Nephron (organoid): ENCODE measurements around the gene CPNE2.
A peak's percentile ranks its signal among the peaks of the same experiment; 100 is the strongest.

Experiments used
- H3K27ac Mint-ChIP-seq, 3 experiments: 2 replicates each; pipeline ENCODE4 v1.8.0; 2020; ENCODE audit warnings: mixed read lengths in 3 of 3, mild to moderate bottlenecking in 2 of 3, moderate library complexity in 1 of 3
- H3K27me3 Mint-ChIP-seq: 2 replicates; pipeline ENCODE4 v1.8.0; 2021; ENCODE audit warnings: low read depth, mild to moderate bottlenecking, moderate library complexity, mixed read lengths
- H3K36me3 Mint-ChIP-seq: 2 replicates; pipeline ENCODE4 v1.8.0; 2020; ENCODE audit warnings: low read depth, mixed read lengths
- H3K4me1 Mint-ChIP-seq: 2 replicates; pipeline ENCODE4 v1.8.0; 2020; ENCODE audit warnings: mixed read lengths
- H3K4me3 Mint-ChIP-seq, 3 experiments: 2 replicates each; pipeline ENCODE4 v1.8.0; 2020; ENCODE audit warnings: mild to moderate bottlenecking in 3 of 3, mixed read lengths in 3 of 3, moderate library complexity in 2 of 3
- H3K9me3 Mint-ChIP-seq: 2 replicates; pipeline ENCODE4 v1.8.0; 2020; ENCODE audit warnings: mixed read lengths
- TF ChIP-seq, protein P1 (sequence below), 3 experiments: fragments of 200-600 bp; sonication (generic); IDR thresholded peaks; one replicate each; pipeline ENCODE4 v1.5.0; 2021; ENCODE audit warnings: antibody characterized with exemption in 3 of 3; ENCODE audit not compliant: unreplicated experiment in 3 of 3

The CPNE2 gene

DNA sequence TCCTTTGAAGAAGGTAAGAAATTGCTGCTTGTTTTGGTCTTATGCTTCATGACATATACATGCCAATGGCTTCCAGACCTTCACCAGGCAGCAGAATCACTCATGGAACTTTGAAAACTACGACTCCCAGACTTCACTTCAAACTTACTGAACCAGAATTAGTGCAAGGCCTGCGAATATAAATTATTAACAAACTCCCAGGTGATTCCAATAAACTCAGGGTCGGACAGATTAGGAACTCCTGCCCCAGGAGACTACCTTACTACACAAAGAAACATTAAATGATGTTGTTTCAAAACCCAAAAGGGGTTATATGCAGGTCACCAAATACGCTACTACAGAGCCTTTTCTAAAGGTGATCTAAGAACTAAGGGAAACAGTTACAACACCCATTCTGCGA is 73.1 kb downstream of the CPNE2 start:
- TF ChIP-seq, protein P1, sequence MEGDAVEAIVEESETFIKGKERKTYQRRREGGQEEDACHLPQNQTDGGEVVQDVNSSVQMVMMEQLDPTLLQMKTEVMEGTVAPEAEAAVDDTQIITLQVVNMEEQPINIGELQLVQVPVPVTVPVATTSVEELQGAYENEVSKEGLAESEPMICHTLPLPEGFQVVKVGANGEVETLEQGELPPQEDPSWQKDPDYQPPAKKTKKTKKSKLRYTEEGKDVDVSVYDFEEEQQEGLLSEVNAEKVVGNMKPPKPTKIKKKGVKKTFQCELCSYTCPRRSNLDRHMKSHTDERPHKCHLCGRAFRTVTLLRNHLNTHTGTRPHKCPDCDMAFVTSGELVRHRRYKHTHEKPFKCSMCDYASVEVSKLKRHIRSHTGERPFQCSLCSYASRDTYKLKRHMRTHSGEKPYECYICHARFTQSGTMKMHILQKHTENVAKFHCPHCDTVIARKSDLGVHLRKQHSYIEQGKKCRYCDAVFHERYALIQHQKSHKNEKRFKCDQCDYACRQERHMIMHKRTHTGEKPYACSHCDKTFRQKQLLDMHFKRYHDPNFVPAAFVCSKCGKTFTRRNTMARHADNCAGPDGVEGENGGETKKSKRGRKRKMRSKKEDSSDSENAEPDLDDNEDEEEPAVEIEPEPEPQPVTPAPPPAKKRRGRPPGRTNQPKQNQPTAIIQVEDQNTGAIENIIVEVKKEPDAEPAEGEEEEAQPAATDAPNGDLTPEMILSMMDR (IDR thresholded peaks at IDR 0.05; ENCODE audit: unreplicated experiment in 3 of 3): no peak
- peaks cover 11% of the 10 kb centered on the region for H3K4me1 Mint-ChIP-seq
- peaks cover 4% of the 10 kb centered on the region for H3K27me3 Mint-ChIP-seq
- H3K27ac Mint-ChIP-seq: peak overlapping the region in 1 of 3 experiments; percentile 62
- H3K36me3 Mint-ChIP-seq: peaks cover 66% of the 10 kb centered on the region
- H3K4me3 Mint-ChIP-seq: no peak overlapping the region
- no peaks in the 10 kb centered on the region for H3K9me3 Mint-ChIP-seq

DNA sequence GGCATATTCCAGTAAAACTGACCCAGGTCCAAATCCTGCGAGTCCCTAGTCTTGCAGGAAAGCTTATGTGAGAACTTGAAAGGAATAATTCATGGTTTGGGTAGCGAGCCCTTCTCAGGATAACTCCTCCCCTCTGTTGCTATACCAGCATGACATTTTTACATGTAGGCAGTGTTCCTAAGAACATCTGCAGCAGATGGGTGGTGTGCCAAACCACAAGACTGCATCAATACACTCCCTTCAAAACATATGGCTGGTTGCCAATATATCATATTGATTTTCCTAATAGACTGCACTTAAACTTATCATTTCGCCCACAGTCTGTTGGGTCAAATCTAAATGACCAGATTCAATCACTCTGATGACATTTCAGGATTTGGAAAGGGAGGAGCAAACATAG is 73.6 kb downstream of the CPNE2 start:
- Mint-ChIP-seq H3K9me3 (no peaks in the 10 kb centered on the region), H3K4me1 (peaks cover 11% of the 10 kb centered on the region), H3K4me3 (no peak overlapping the region), H3K36me3 (peaks cover 66% of the 10 kb centered on the region), H3K27ac (peak overlapping the region in 1 of 3 experiments; percentile 62), H3K27me3 (peaks cover 4% of the 10 kb centered on the region)
- TF ChIP-seq, protein P1 (IDR thresholded peaks at IDR 0.05; ENCODE audit: unreplicated experiment in 3 of 3): no peak

DNA sequence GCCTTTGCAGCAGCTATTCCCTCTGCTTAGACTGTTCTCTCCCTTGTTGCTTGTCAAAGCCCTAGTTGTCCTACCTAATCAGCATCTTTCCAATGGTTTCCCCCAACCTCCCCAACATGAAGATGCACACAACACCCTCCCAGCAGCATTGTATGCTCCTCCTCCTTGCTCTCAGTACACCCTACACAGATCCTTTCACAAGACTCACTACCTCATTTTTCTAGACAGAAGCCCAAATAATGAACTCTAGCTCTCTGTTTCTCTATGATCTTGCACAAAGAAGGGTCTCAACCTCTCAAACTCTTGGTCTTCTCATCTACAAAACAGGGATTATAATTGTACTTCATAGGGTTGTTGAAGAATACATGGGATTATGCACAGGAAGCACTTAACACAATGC is 74.1 kb downstream of the CPNE2 start:
- H3K27ac Mint-ChIP-seq: no peak overlapping the region
- TF ChIP-seq, protein P1 (IDR thresholded peaks at IDR 0.05; ENCODE audit: unreplicated experiment in 3 of 3): no peak
- no peak overlapping the region for H3K4me3 Mint-ChIP-seq
- H3K9me3 Mint-ChIP-seq: no peaks in the 10 kb centered on the region
- H3K36me3 Mint-ChIP-seq: peaks cover 69% of the 10 kb centered on the region
- peaks cover 4% of the 10 kb centered on the region for H3K27me3 Mint-ChIP-seq
- H3K4me1 Mint-ChIP-seq: peaks cover 11% of the 10 kb centered on the region

DNA sequence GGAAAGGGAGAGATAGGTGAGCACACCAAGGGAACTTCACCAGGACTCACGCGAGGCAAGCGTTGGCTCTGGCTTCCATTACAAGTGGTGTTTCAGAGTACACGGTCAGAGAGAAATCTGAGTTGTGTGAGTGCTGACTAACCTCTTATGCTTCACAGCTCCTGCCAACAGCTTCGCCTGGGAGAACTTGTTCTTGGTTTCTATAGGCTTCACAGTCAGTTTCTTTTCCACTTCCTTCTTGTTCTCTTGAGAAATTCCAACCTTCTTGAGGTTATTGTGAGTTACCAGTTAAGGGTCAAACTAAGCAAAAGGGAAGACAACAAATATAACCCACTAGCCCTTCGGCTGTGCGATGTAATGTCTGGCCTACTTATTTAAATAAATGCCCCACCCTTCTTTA is 74.6 kb downstream of the CPNE2 start:
- H3K4me3 Mint-ChIP-seq: no peak overlapping the region
- no peaks in the 10 kb centered on the region for H3K9me3 Mint-ChIP-seq
- H3K36me3 Mint-ChIP-seq: peaks cover 73% of the 10 kb centered on the region
- TF ChIP-seq, protein P1 (IDR thresholded peaks at IDR 0.05; ENCODE audit: unreplicated experiment in 3 of 3): no peak
- H3K27ac Mint-ChIP-seq: peak overlapping the region in 2 of 3 experiments; percentile 15 to 55
- peaks cover 4% of the 10 kb centered on the region for H3K27me3 Mint-ChIP-seq
- H3K4me1 Mint-ChIP-seq: peaks cover 11% of the 10 kb centered on the region

DNA sequence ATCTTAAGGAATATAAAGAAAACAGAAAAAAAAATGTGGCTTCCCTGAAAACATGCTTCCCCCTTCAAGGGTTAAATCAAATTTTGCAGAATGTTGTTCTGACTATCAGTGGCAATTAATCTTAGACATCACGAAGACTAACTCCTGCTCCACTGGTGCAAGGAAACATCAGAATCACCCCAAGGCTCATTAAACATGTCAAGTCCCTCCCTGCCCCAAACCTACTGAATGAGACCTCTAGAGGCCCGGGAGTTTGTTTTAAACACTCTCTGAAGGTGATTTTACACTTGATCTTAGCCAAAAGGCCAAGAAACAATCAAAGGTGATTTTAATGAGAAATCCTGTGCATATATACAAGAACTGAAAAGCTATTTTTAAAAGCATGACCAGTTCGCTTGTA is 75.2 kb downstream of the CPNE2 start:
- Mint-ChIP-seq H3K4me3 (no peak overlapping the region), H3K36me3 (peaks cover 75% of the 10 kb centered on the region), H3K27me3 (peaks cover 4% of the 10 kb centered on the region), H3K4me1 (peaks cover 11% of the 10 kb centered on the region), H3K27ac (peak overlapping the region in 1 of 3 experiments; percentile 55), H3K9me3 (no peaks in the 10 kb centered on the region)
- TF ChIP-seq, protein P1 (IDR thresholded peaks at IDR 0.05; ENCODE audit: unreplicated experiment in 3 of 3): no peak

DNA sequence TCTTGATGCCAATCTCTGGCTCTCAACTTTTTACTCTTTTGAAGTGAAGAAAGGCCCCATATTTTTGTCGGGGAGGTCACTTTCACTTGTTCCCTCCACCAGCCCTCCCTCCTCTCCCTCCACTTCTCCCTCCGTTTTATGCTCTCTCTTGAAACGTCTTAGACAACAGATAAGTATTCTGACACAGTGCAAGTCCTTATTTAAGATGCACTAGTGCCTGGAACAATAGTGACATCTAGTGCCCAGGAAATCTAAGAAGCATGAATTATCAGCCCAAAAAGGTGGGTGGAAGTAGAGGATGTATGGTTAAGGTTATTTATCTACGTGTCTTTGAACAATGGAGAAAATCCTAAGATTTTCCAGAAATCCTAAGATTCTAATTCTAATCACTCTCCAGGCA is 75.6 kb downstream of the CPNE2 start:
- Mint-ChIP-seq H3K9me3 (no peaks in the 10 kb centered on the region), H3K27me3 (peaks cover 4% of the 10 kb centered on the region)

More for the DNA sequence above, 75.6 kb downstream of the CPNE2 start:
- H3K27ac Mint-ChIP-seq: no peak overlapping the region
- H3K4me1 Mint-ChIP-seq: peaks cover 11% of the 10 kb centered on the region
- TF ChIP-seq, protein P1 (IDR thresholded peaks at IDR 0.05; ENCODE audit: unreplicated experiment in 3 of 3): peak; percentile 63 to 65 (median 63)
- peaks cover 79% of the 10 kb centered on the region for H3K36me3 Mint-ChIP-seq
- H3K4me3 Mint-ChIP-seq: no peak overlapping the region
